Measurements from ENCODE around the gene TMEM123. TPM values are rescaled to one million over a fixed set of nuclear protein-coding genes. Genes with fewer than 3 reads are reported as not detected.
A peak's percentile ranks its signal among the peaks of the same experiment; 100 is the strongest.

TMEM123 gene
- total and polyA plus RNA-seq, 10 donors, result 51.3 to 184 (median 146) TPM

DNA sequence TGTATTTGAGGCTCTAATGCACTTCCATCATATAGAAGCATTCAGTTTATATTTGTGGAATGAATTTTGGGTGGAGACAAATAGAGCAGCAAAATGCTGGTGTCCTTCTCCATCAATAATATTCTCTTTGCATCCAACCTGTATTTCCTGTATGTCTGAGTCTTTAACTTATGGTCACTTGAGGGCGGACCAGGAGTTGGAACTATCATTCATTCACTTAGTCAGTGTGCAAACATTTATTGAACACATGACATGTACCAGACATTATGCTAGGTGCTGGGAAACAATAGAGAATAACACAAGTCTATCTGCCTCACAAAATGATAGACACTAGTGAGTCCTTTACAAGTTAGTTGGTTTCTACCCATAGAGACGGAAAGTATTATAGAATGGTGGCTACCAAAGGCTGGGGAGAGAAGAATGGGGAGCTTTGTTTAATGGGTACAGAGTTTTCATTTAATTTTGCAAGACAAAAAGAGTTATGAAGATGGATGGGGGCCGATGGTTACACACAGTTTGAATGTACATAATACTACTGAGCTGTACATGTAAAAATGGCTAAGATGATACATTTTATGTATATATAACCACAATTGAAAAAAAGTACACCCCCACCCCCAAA is 4.6 kb upstream of the TMEM123 start:
- peaks cover 5 to 54% (median 22%) of the 10 kb centered on the region in 6 donors for H3K4me1 ChIP-seq
- H3K36me3 ChIP-seq, result no peaks in the 10 kb centered on the region
- no peak overlapping the region for H3K4me3 ChIP-seq
- H3K27me3 ChIP-seq (replicated peaks in 1 of 7), result no peaks in the 10 kb centered on the region
- no peak for DNase-seq
- H3K27ac ChIP-seq, result peak overlapping the region in 1 of 8 donors; percentile 59
- 85 to 94% (median 86%) methylated on average over 3 of the region's 3 CpGs for WGBS, 5 donors
- H3K9me3 ChIP-seq, result no peaks in the 10 kb centered on the region
- intact Hi-C loops (cut with DNase I; ENCODE audit: low total_unique reads), result no loop called here
- TF ChIP-seq POLR2A (IDR thresholded peaks at IDR 0.05) (no peak), POLR2AphosphoS5 (IDR thresholded peaks at IDR 0.05) (no peak)
- TF ChIP-seq, protein P1, sequence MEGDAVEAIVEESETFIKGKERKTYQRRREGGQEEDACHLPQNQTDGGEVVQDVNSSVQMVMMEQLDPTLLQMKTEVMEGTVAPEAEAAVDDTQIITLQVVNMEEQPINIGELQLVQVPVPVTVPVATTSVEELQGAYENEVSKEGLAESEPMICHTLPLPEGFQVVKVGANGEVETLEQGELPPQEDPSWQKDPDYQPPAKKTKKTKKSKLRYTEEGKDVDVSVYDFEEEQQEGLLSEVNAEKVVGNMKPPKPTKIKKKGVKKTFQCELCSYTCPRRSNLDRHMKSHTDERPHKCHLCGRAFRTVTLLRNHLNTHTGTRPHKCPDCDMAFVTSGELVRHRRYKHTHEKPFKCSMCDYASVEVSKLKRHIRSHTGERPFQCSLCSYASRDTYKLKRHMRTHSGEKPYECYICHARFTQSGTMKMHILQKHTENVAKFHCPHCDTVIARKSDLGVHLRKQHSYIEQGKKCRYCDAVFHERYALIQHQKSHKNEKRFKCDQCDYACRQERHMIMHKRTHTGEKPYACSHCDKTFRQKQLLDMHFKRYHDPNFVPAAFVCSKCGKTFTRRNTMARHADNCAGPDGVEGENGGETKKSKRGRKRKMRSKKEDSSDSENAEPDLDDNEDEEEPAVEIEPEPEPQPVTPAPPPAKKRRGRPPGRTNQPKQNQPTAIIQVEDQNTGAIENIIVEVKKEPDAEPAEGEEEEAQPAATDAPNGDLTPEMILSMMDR (IDR thresholded peaks at IDR 0.05 in 8 of 11, conservative IDR thresholded peaks at IDR 0.05 in 3 of 11), result no peak

DNA sequence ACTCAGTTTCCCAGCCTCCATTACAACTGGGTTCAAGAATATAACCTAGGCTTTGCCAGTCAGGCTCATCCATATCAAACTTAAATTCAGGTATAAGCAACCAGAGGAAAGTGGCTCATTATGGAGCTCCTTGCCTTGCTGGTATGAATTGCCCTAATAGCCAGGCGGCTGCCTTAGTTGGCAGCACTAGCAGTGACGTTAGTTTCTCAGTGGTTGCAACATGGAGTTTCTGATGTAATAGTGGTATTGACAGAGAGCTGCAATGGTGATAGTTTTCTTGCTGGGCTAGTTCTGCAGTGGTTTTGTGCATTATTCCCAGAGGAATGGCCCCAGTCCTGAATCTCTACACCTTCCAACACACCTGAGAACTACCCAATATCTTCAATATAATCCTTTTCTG is 3.8 kb upstream of the TMEM123 start:
- no peak for DNase-seq

DNA sequence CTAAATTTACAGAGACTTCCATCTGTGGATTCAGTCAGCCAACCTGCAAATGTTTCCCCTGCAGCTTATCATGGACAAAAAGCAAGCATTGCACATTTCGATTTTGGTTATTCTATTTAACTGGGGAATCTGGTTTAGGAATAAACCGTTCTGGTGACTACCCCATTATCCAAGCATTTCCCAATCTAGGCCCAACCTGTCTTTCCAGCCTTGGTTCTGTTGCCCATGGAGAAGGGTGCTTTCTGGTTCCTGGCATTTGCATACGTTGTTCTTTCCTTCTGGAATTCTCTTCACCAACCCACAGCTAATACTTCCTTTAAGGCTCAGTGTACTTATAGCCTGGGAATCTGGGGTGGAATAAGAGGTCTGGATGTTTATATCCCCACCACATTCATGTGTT is 1.4 kb upstream of the TMEM123 start:
- Histone ChIP-seq H3K27ac (peak overlapping the region in 7 of 8 donors; percentile 83 to 93 (median 91)), H3K4me1 (peaks cover 29 to 82% (median 48%) of the 10 kb centered on the region in 6 donors), H3K36me3 (no peaks in the 10 kb centered on the region), H3K4me3 (no peak overlapping the region), H3K9me3 (no peaks in the 10 kb centered on the region), H3K27me3 (replicated peaks in 1 of 7) (no peaks in the 10 kb centered on the region)
- TF ChIP-seq POLR2A (IDR thresholded peaks at IDR 0.05), result no peak
- TF ChIP-seq POLR2AphosphoS5 (IDR thresholded peaks at IDR 0.05), result no peak
- TF ChIP-seq, protein P1 (IDR thresholded peaks at IDR 0.05 in 8 of 11, conservative IDR thresholded peaks at IDR 0.05 in 3 of 11), result no peak
- DNase-seq, result no peak
- WGBS, 5 donors, result 90 to 97% (median 95%) methylated on average over 3 of the region's 3 CpGs
- intact Hi-C loops (cut with DNase I; ENCODE audit: low total_unique reads), result no loop called here

More for the DNA sequence above, 3.8 kb upstream of the TMEM123 start:
- Histone ChIP-seq H3K27ac (peak overlapping the region in 4 of 8 donors; percentile 17 to 62 (median 56)), H3K4me1 (peaks cover 5 to 57% (median 23%) of the 10 kb centered on the region in 6 donors), H3K27me3 (replicated peaks in 1 of 7) (no peaks in the 10 kb centered on the region), H3K36me3 (no peaks in the 10 kb centered on the region), H3K4me3 (no peak overlapping the region), H3K9me3 (no peaks in the 10 kb centered on the region)
- intact Hi-C loops (cut with DNase I; ENCODE audit: low total_unique reads), result no loop called here
- TF ChIP-seq POLR2AphosphoS5 (IDR thresholded peaks at IDR 0.05) (peak in 1 of 3 donors; percentile 35), POLR2A (IDR thresholded peaks at IDR 0.05) (no peak)
- WGBS, 5 donors, result 35 to 81% (median 79%) methylated on average over 2 of the region's 2 CpGs

DNA sequence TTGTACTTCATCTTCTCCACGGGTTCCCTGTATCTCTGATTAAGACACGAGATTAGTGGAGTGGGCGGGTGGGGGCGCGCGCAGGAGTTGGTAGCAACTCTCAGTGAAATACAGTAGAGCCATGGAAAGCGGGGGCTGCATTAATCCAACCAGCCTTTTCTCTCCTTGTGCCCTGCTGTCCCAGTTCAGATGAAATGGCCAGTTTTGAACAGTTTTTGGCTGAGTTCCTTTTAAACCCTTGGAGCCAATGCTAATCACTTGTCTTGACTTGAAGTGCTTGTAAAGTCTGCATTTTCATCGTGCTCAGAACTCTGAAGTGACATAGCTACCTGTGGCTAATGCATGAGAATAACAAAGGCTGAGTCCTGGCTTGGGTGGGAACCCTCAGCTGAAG is 734 bp upstream of the TMEM123 start:
- no peak for DNase-seq
- Histone ChIP-seq H3K4me3 (peak overlapping the region; percentile 75 to 96 (median 94)), H3K4me1 (peaks cover 35 to 83% (median 54%) of the 10 kb centered on the region in 6 donors), H3K27me3 (replicated peaks in 1 of 7) (no peaks in the 10 kb centered on the region), H3K27ac (peak overlapping the region; percentile 83 to 93 (median 91)), H3K9me3 (no peaks in the 10 kb centered on the region), H3K36me3 (peaks cover 0 to 4% (median under 1%) of the 10 kb centered on the region in 6 donors)
- intact Hi-C loops (cut with DNase I; ENCODE audit: low total_unique reads), result no loop called here
- 6 to 8% (median 7%) methylated on average over 8 of the region's 8 CpGs for WGBS, 5 donors
- no peak for TF ChIP-seq POLR2A (IDR thresholded peaks at IDR 0.05)
- TF ChIP-seq POLR2AphosphoS5 (IDR thresholded peaks at IDR 0.05), result no peak
- TF ChIP-seq, protein P1 (IDR thresholded peaks at IDR 0.05 in 8 of 11, conservative IDR thresholded peaks at IDR 0.05 in 3 of 11), result no peak

Measured in spleen (tissue), 11 donors.